Measurements from ENCODE around the gene RPL23.

DNA sequence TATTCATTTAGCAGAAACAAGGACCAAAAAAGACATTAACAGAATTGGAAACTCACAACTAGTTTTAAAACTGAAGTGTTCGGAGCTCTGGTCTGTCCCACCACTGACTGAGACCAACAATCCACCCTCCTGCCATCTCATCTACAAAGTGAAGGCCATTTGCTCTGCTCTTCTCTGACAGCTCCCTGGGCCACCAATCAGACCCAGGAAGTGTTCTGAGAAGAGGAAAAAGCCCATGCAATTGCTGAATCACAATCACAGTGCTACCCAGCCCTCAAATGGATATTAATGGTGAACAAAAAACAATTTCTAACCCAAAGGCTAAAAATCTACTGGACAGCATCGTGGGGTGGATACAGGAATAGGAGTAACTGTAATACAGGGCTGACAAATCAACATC lies 2.1 kb downstream of the RPL23 start:
- TF ChIP-seq POU2F2 (IDR thresholded peaks at IDR 0.05; ENCODE audit: low read depth, low read length) (no peak), POLR2A (IDR thresholded peaks at IDR 0.05; ENCODE audit: low read depth, low read length) (no peak), POLR2AphosphoS5 (IDR thresholded peaks at IDR 0.05; ENCODE audit: low read depth, low read length) (no peak), TAF1 (IDR thresholded peaks at IDR 0.05; ENCODE audit: low read depth, low read length) (no peak)

All from GM12891 (cell line).